GM23338 (cell line): Measurements from ENCODE around the gene MOXD1. TPM values are rescaled to one million over a fixed set of nuclear protein-coding genes. Genes with fewer than 3 reads are reported as not detected.

Experiments
- ATAC-seq: fragments of 200-7000 bp; cut with Tn5 transposase; 3 replicates; pipeline ENCODE4 v1.9.1; 2020
- DNase-seq: peaks from one replicate; pipeline ENCODE4 v3.0.0-alpha.2; 2015; ENCODE audit warnings: low spot score
- H2AFZ ChIP-seq: fragments of 200-600 bp; sonication (generic); 2 replicates; pipeline ENCODE4 v1.8.0; 2016; ENCODE audit warnings: antibody characterized with exemption, mild to moderate bottlenecking, moderate library complexity
- H3F3A ChIP-seq: fragments of 200-600 bp; sonication (generic); replicated peaks from 2 replicates; pipeline ENCODE4 v1.8.0; 2017; ENCODE audit warnings: antibody characterized with exemption, mixed run types, low read depth
- H3K27ac ChIP-seq: fragments of 200-600 bp; sonication (generic); 2 replicates; pipeline ENCODE4 v1.6.1; 2016; ENCODE audit warnings: low read depth
- H3K27me3 ChIP-seq: fragments of 200-600 bp; sonication (generic); 2 replicates; pipeline ENCODE4 v1.8.0; 2016; ENCODE audit warnings: mild to moderate bottlenecking, mixed run types, moderate library complexity; ENCODE audit not compliant: insufficient read depth
- H3K36me3 ChIP-seq: fragments of 200-600 bp; sonication (generic); 2 replicates; pipeline ENCODE4 v1.8.0; 2016; ENCODE audit warnings: mild to moderate bottlenecking; ENCODE audit not compliant: insufficient read depth
- H3K4me1 ChIP-seq: fragments of 200-600 bp; sonication (generic); 2 replicates; pipeline ENCODE4 v1.8.0; 2016; ENCODE audit warnings: mild to moderate bottlenecking, moderate library complexity; ENCODE audit not compliant: insufficient read depth
- H3K4me2 ChIP-seq: fragments of 200-600 bp; sonication (generic); 2 replicates; pipeline ENCODE4 v1.7.1; 2017; ENCODE audit warnings: mixed run types
- H3K4me3 ChIP-seq: fragments of 200-600 bp; sonication (generic); 2 replicates; pipeline ENCODE4 v1.6.1; 2016; ENCODE audit warnings: mixed run types
- H3K79me2 ChIP-seq: fragments of 200-600 bp; sonication (generic); replicated peaks from 2 replicates; pipeline ENCODE4 v1.8.0; 2017; ENCODE audit warnings: mild to moderate bottlenecking; ENCODE audit not compliant: insufficient read depth
- H3K9me2 ChIP-seq: fragments of 200-600 bp; sonication (generic); 2 replicates; pipeline ENCODE4 v1.8.0; 2017; ENCODE audit not compliant: insufficient read depth
- H4K20me1 ChIP-seq: fragments of 200-600 bp; sonication (generic); replicated peaks from 2 replicates; pipeline ENCODE4 v1.8.0; 2017; ENCODE audit warnings: mild to moderate bottlenecking; ENCODE audit not compliant: insufficient read depth
- H3K27ac Mint-ChIP-seq: 2 replicates; pipeline ENCODE4 v1.8.0; 2020; ENCODE audit warnings: inconsistent platforms, mild to moderate bottlenecking, moderate library complexity, mixed read lengths
- H3K27me3 Mint-ChIP-seq: 3 replicates; pipeline ENCODE4 v1.8.0; 2022; ENCODE audit warnings: low read depth, mild to moderate bottlenecking, moderate library complexity, mixed read lengths, inconsistent platforms; ENCODE audit not compliant: insufficient read depth, poor library complexity
- H3K36me3 Mint-ChIP-seq: 3 replicates; pipeline ENCODE4 v1.8.0; 2021; ENCODE audit warnings: low read depth, mild to moderate bottlenecking, inconsistent platforms, moderate library complexity, mixed read lengths
- H3K4me1 Mint-ChIP-seq: 3 replicates; pipeline ENCODE4 v1.8.0; 2020; ENCODE audit warnings: mild to moderate bottlenecking, inconsistent platforms, mixed read lengths
- H3K4me3 Mint-ChIP-seq: 3 replicates; pipeline ENCODE4 v1.8.0; 2021; ENCODE audit warnings: moderate library complexity, mild to moderate bottlenecking, inconsistent platforms, mixed read lengths
- H3K9me3 Mint-ChIP-seq: 3 replicates; pipeline ENCODE4 v1.8.0; 2020; ENCODE audit warnings: moderate library complexity, mild to moderate bottlenecking, inconsistent platforms, mixed read lengths
- CREB1 ChIP-seq: fragments of 250-450 bp; sonication (Bioruptor Pico); IDR thresholded peaks from 2 replicates; pipeline ENCODE4 v1.5.0; 2020; ENCODE audit warnings: low read depth, mild to moderate bottlenecking, moderate library complexity
- ETS1 ChIP-seq: IDR thresholded peaks from 2 replicates; pipeline ENCODE4 v1.6.1; 2016; ENCODE audit warnings: antibody characterized with exemption
- EZH2 ChIP-seq: fragments of 200-600 bp; sonication (generic); IDR thresholded peaks from one replicate; pipeline ENCODE4 v1.8.0; 2017; ENCODE audit warnings: antibody characterized with exemption, mild to moderate bottlenecking, low read depth; ENCODE audit not compliant: unreplicated experiment
- EZH2phosphoT487 ChIP-seq: fragments of 200-600 bp; sonication (generic); IDR thresholded peaks from one replicate; pipeline ENCODE4 v1.8.1; 2018; ENCODE audit warnings: antibody characterized with exemption; ENCODE audit not compliant: unreplicated experiment
- JUNB ChIP-seq: IDR thresholded peaks from one replicate; pipeline ENCODE4 v1.6.1; 2016; ENCODE audit warnings: antibody characterized with exemption; ENCODE audit not compliant: unreplicated experiment
- NANOG ChIP-seq: IDR thresholded peaks from 2 replicates; pipeline ENCODE4 v1.6.1; 2016; ENCODE audit warnings: antibody characterized with exemption, borderline replicate concordance
- POLR2AphosphoS5 ChIP-seq: IDR thresholded peaks from 2 replicates; pipeline ENCODE4 v1.6.1; 2016; ENCODE audit warnings: antibody characterized with exemption, low read depth
- STAT1 ChIP-seq: IDR thresholded peaks from one replicate; pipeline ENCODE4 v1.6.1; 2016; ENCODE audit warnings: antibody characterized with exemption; ENCODE audit not compliant: unreplicated experiment
- ZNF114 ChIP-seq: fragments of 250-450 bp; sonication (Bioruptor Pico); IDR thresholded peaks from 2 replicates; pipeline ENCODE4 v1.5.0; 2020; ENCODE audit warnings: mild to moderate bottlenecking, moderate library complexity
- ZNF331 ChIP-seq: fragments of 250-450 bp; sonication (Bioruptor Pico); IDR thresholded peaks from 2 replicates; pipeline ENCODE4 v1.5.0; 2020; ENCODE audit warnings: low read depth, mild to moderate bottlenecking, moderate library complexity
- ZNF462 ChIP-seq: fragments of 250-450 bp; sonication (Bioruptor Pico); IDR thresholded peaks from 2 replicates; pipeline ENCODE4 v1.5.0; 2020; ENCODE audit warnings: mild to moderate bottlenecking, moderate library complexity
- polyA plus RNA-seq: library from polyadenylated mRNA; unstranded; fragments of >200 nt; fragmentation: Nextera tagmentation; extraction: Ambion mirVana; gene quantifications from 2 replicates; pipeline ENCODE4 v1.2.1, GENCODE V29; 2016
- total RNA-seq: library from RNA; depleted of rRNA; stranded (reverse); fragments of >200 nt; shearing (Covaris generic); gene quantifications from 2 replicates; pipeline ENCODE4 v1.2.3, GENCODE V29; 2014
- TF ChIP-seq, protein P1 (sequence below), 2 experiments: fragments of 200-600 bp in 1 of 2; sonication (generic) in 1 of 2; conservative IDR thresholded peaks; 2 replicates each; pipeline versions ENCODE4 v1.5.1 to v1.6.1; 2016 to 2017; ENCODE audit warnings: antibody characterized with exemption in 2 of 2, low read depth in 2 of 2, mild to moderate bottlenecking in 2 of 2, moderate library complexity in 1 of 2

MOXD1 gene
- total and polyA plus RNA-seq, 2 experiments from 2014 or later: 1.7 to 4.3 TPM

DNA sequence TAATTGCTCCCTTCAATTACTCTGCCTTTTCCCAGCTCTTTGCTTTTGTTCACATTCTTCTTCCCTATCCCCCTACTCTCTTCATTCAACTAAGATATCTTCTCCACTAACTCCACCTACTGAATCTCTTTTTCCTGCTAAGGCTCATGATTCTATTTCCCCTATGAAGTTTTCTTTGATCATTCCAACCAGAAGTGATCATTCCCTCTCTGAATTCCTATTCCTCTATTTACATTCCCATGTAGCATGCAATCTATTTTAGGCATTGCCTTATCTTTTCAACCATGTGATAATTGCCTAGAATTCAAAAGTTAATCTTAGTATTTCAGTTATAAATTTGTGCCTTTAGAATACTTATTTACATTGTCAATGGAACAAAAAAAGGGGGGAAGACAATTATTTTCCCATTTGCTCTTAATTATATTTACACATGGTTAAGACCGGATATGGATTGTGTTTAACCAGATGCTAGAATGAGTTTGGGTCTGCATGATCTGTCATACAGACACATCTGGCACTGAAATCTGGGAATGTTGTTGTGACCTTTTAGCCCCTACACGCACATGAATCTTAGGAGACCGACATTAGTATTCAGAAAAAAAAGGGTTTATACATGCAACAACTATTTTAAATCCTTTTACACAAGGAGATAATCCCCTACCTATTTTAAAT lies 20.8 kb downstream of the MOXD1 start (continued):
- TF ChIP-seq EZH2phosphoT487: no peak

- no peak overlapping the region for H2AFZ ChIP-seq
- no peak overlapping the region for H3K27ac ChIP-seq
- H3K4me1 ChIP-seq: no peaks in the 10 kb centered on the region
- TF ChIP-seq, protein P1, sequence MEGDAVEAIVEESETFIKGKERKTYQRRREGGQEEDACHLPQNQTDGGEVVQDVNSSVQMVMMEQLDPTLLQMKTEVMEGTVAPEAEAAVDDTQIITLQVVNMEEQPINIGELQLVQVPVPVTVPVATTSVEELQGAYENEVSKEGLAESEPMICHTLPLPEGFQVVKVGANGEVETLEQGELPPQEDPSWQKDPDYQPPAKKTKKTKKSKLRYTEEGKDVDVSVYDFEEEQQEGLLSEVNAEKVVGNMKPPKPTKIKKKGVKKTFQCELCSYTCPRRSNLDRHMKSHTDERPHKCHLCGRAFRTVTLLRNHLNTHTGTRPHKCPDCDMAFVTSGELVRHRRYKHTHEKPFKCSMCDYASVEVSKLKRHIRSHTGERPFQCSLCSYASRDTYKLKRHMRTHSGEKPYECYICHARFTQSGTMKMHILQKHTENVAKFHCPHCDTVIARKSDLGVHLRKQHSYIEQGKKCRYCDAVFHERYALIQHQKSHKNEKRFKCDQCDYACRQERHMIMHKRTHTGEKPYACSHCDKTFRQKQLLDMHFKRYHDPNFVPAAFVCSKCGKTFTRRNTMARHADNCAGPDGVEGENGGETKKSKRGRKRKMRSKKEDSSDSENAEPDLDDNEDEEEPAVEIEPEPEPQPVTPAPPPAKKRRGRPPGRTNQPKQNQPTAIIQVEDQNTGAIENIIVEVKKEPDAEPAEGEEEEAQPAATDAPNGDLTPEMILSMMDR (conservative IDR thresholded peaks at IDR 0.05; ENCODE audit: low read depth in 2 of 2): no peak
- TF ChIP-seq EZH2phosphoT487 (no peak), ZNF331 (CRISPR knock-in tag) (no peak), EZH2 (no peak), CREB1 (CRISPR knock-in tag) (no peak), ZNF114 (CRISPR knock-in tag) (no peak), NANOG (no peak), JUNB (no peak), ETS1 (no peak), POLR2AphosphoS5 (no peak), STAT1 (no peak), ZNF462 (CRISPR knock-in tag) (no peak)
- H3K4me2 ChIP-seq: no peak overlapping the region
- H3K79me2 ChIP-seq: no peaks in the 10 kb centered on the region
- no peak overlapping the region for H3K4me3 Mint-ChIP-seq
- no peak overlapping the region for H3K4me3 ChIP-seq
- H3K27me3 Mint-ChIP-seq: no peaks in the 10 kb centered on the region
- ATAC-seq (no peak), DNase-seq (no peak)
- no peaks in the 10 kb centered on the region for H3K27me3 ChIP-seq
- no peaks in the 10 kb centered on the region for H3K36me3 ChIP-seq
- no peaks in the 10 kb centered on the region for H3F3A ChIP-seq
- H3K9me3 Mint-ChIP-seq: no peaks in the 10 kb centered on the region
- no peaks in the 10 kb centered on the region for H3K36me3 Mint-ChIP-seq
- H4K20me1 ChIP-seq: no peaks in the 10 kb centered on the region
- H3K4me1 Mint-ChIP-seq: no peaks in the 10 kb centered on the region
- H3K27ac Mint-ChIP-seq: no peak overlapping the region
- no peaks in the 10 kb centered on the region for H3K9me2 ChIP-seq
Observed at GRCh38 chr6:132369526-132369925, 31.7 kb downstream of the MOXD1 start.
